Heart right ventricle (tissue), 16 donors: ENCODE data around the gene CELF4. TPM values are rescaled to one million over a fixed set of nuclear protein-coding genes. Genes with fewer than 3 reads are reported as not detected.

Experiments used
- ATAC-seq, 8 donors: fragments of 200-7000 bp; cut with Tn5 transposase; one replicate each; pipeline ENCODE4 v1.9.1; 2020; ENCODE audit warnings: mild to moderate bottlenecking in 8 of 8, moderate library complexity in 8 of 8, moderate number of reproducible peaks in 1 of 8
- DNase-seq, 2 donors: peaks; one replicate each; pipeline ENCODE4 v3.0.0-alpha.2; 2020
- H3K27ac ChIP-seq, 10 donors: fragments of 200-600 bp; sonication (generic) in 2 of 10; one replicate each; pipeline versions ENCODE4 v1.5.0 to v1.8.0; 2020 to 2022; ENCODE audit warnings: mild to moderate bottlenecking in 3 of 10
- H3K27me3 ChIP-seq, 7 donors: fragments of 200-600 bp; one replicate each; pipeline ENCODE4 v1.8.0; 2021 to 2022; ENCODE audit warnings: mild to moderate bottlenecking in 2 of 7
- H3K36me3 ChIP-seq, 9 donors: fragments of 200-600 bp; sonication (generic) in 1 of 9; one replicate each; pipeline versions ENCODE4 v1.5.0 to v1.8.0; 2020 to 2022; ENCODE audit warnings: mild to moderate bottlenecking in 2 of 9
- H3K4me1 ChIP-seq, 9 donors: fragments of 200-600 bp; sonication (generic) in 1 of 9; one replicate each; pipeline versions ENCODE4 v1.5.0 to v1.8.0; 2020 to 2022; ENCODE audit warnings: mild to moderate bottlenecking in 4 of 9
- H3K4me3 ChIP-seq, 10 donors: fragments of 200-600 bp; sonication (generic) in 2 of 10; one replicate each; pipeline versions ENCODE4 v1.5.0 to v1.8.0; 2020 to 2022; ENCODE audit warnings: mild to moderate bottlenecking in 7 of 10, moderate library complexity in 2 of 10
- H3K9me3 ChIP-seq, 11 donors: fragments of 200-600 bp in 10 of 11; sonication (generic) in 2 of 11; one replicate each; pipeline versions ENCODE4 v1.5.0 to v1.8.0; 2013 to 2022; ENCODE audit warnings: mild to moderate bottlenecking in 2 of 11, control low read depth in 1 of 11, moderate library complexity in 1 of 11
- CTCF ChIP-seq, 9 donors: fragments of 200-600 bp; sonication (generic) in 2 of 9; IDR thresholded peaks; one replicate each; pipeline versions ENCODE4 v1.5.0 to v1.8.0; 2021 to 2022; ENCODE audit warnings: antibody characterized with exemption in 9 of 9, mild to moderate bottlenecking in 5 of 9, moderate library complexity in 1 of 9
- WGBS, 2 donors: extraction: QIAGEN DNeasy Blood & Tissue Kit; methylation state at CpG; one replicate each; pipeline ENCODE4 v1.1.7; 2013; ENCODE audit warnings: inconsistent platforms in 1 of 2; 5-methylcytosine and 5-hydroxymethylcytosine counted together
- intact Hi-C, 10 donors: fragments of 100-400 bp; cut with DNase I; formaldehyde crosslinking; loops; one replicate each; pipeline versions ENCODE4 v1.11.1 to v1.14.2; 2022
- polyA plus RNA-seq, 2 donors: library from polyadenylated mRNA; stranded (reverse); fragments of 200-250 nt; gene quantifications; one replicate each; pipeline ENCODE4 v1.2.3, GENCODE V29; 2013
- total RNA-seq, 10 donors: library from RNA; stranded (reverse); fragmentation: NEBNext Ultra II Directional in 3 of 10; extraction: Animal tissue kit (Norgen Biotek cat#: 25700) in 3 of 10; gene quantifications; one replicate each; pipeline versions ENCODE4 v1.2.1 to v1.2.4, GENCODE V29; 2021 to 2023
- donor health status: Arrhythmogenic right ventricular cardiomyopathy.
- donor health status: ischemic (EF 13 %, LVEDD 7.1; RV severe dilation, severe dysfunction).
- donor health status: healthy with polysubstance abuse.
- donor health status: DM: no; HTN: yes; CAD: no.
- donor health status: DM: no; HTN: no; CAD: no.
- donor health status: ischemic (EF 25% LVEDD 6.9; RV normal size, moderate dysfunction).
- donor health status: ischemic (EF 25% LVEDD 5.7; RV mildly dilated, moderate dysfunction).
- donor health status: healthy.
- donor health status: DM: yes; HTN: yes; CAD: no.
- donor health status: Ischemic cardiomyopathy.
- donor health status: ischemic (EF 35%, LVEDD 5.7; RV mildly dilated, moderate dysfunction).
- donor health status: nonischemic (EF 11% LVEDD 7.7; RV severe dilation, severe dysfunction).
- donor health status: DM: yes; HTN: yes; CAD: no.
- donor health status: PGD.
- donor health status: ischemic (EF 29% LVEDD 5.4; RV normal size, mild dysfunction).
- donor health status: nonischemic (EF 23%, LVEDD 6.1; RV moderate dilation, normal function).

Gene CELF4
- total and polyA plus RNA-seq, 12 donors, result 0.07 to 1.2 (median 0.31) TPM; not detected in 1

GRCh38 chr18:37309861-37310260, 255.7 kb downstream of the CELF4 start:
- no peak overlapping the region for H3K4me3 ChIP-seq
- TF ChIP-seq CTCF (IDR thresholded peaks at IDR 0.05), result no peak

GRCh38 chr18:37309059-37309458, 256.5 kb downstream of the CELF4 start:
- Histone ChIP-seq H3K4me3 (no peak overlapping the region), H3K36me3 (no peaks in the 10 kb centered on the region), H3K27ac (no peak overlapping the region), H3K9me3 (no peaks in the 10 kb centered on the region), H3K4me1 (no peaks in the 10 kb centered on the region), H3K27me3 (no peaks in the 10 kb centered on the region)
- TF ChIP-seq CTCF (IDR thresholded peaks at IDR 0.05), result no peak
- DNase-seq (no peak), ATAC-seq (no peak)
- WGBS, 2 donors, result 11 to 13% methylated on average over 1 of the region's 1 CpG
- intact Hi-C loops, result loop anchor here in 1 of 10 donors (5.0 kb wide), 1 partner anchor 447 kb away; no protein-coding TSS in a partner anchor

More at GRCh38 chr18:37309861-37310260, 255.7 kb downstream of the CELF4 start:
- no peaks in the 10 kb centered on the region for H3K27me3 ChIP-seq
- DNase-seq, result no peak
- ATAC-seq, result no peak
- intact Hi-C loops, result loop anchor here in 1 of 10 donors (5.0 kb wide), 1 partner anchor 448 kb away; no protein-coding TSS in a partner anchor
- H3K27ac ChIP-seq, result no peak overlapping the region
- H3K4me1 ChIP-seq, result no peaks in the 10 kb centered on the region
- no peaks in the 10 kb centered on the region for H3K9me3 ChIP-seq
- whole genome bisulfite sequencing, 2 donors, result 71 to 72% methylated on average over 3 of the region's 3 CpGs
- H3K36me3 ChIP-seq, result no peaks in the 10 kb centered on the region

GRCh38 chr18:37307181-37307580, 258.4 kb downstream of the CELF4 start:
- no peak for TF ChIP-seq CTCF (IDR thresholded peaks at IDR 0.05)
- DNase-seq (no peak), ATAC-seq (no peak)

GRCh38 chr18:37306432-37306831, 259.2 kb downstream of the CELF4 start:
- intact Hi-C loops, result loop anchor here in 1 of 10 donors (5.0 kb wide), 1 partner anchor 444 kb away; no protein-coding TSS in a partner anchor

More at GRCh38 chr18:37307181-37307580, 258.4 kb downstream of the CELF4 start:
- intact Hi-C loops, result loop anchor here in 1 of 10 donors (5.0 kb wide), 1 partner anchor 445 kb away; no protein-coding TSS in a partner anchor
- Histone ChIP-seq H3K9me3 (no peaks in the 10 kb centered on the region), H3K27me3 (peaks cover 0 to 3% (median 0%) of the 10 kb centered on the region in 7 donors), H3K27ac (no peak overlapping the region), H3K4me3 (no peak overlapping the region), H3K36me3 (no peaks in the 10 kb centered on the region), H3K4me1 (no peaks in the 10 kb centered on the region)
- 86 to 87% methylated on average over 8 of the region's 8 CpGs for WGBS, 2 donors

More at GRCh38 chr18:37306432-37306831, 259.2 kb downstream of the CELF4 start:
- H3K27ac ChIP-seq, result no peak overlapping the region
- no peaks in the 10 kb centered on the region for H3K4me1 ChIP-seq
- peaks cover 0 to 3% (median 0%) of the 10 kb centered on the region in 7 donors for H3K27me3 ChIP-seq
- H3K4me3 ChIP-seq, result no peak overlapping the region
- no peaks in the 10 kb centered on the region for H3K9me3 ChIP-seq
- DNase-seq (no peak), ATAC-seq (no peak)
- no peaks in the 10 kb centered on the region for H3K36me3 ChIP-seq
- 65 to 72% methylated on average over 8 of the region's 8 CpGs for WGBS, 2 donors
- TF ChIP-seq CTCF (IDR thresholded peaks at IDR 0.05), result no peak
